ENCODE data around the gene EFNA5. TPM values are rescaled to one million over a fixed set of nuclear protein-coding genes. Genes with fewer than 3 reads are reported as not detected.

Gene EFNA5
- total RNA-seq, 4 donors from 2014 or later, result 1.2 to 22.7 (median 9.4) TPM

DNA sequence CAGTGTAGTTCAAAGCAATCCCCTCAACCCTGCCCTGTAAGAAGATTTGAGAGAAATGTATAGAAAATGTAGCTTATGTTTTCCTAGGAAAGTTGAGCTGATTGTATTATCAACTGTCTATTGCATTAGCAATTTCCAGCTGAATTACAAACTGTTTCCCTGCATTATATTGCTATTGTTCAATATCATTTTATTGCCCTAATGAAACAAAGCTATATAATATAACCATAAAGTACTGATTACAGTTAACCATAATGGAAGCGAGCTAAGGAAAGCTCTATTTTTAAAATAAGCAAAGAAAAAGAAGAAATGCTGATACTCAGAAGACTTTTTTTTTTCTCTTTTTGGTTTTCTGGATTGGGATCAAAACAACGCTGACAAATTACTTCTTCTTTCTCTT lies 228.3 kb downstream of the EFNA5 start:
- Histone ChIP-seq H3K4me1 (no peaks in the 10 kb centered on the region), H3K27me3 (no peaks in the 10 kb centered on the region), H3K27ac (no peak overlapping the region), H3K9me3 (no peaks in the 10 kb centered on the region), H3K4me3 (no peak overlapping the region), H3K36me3 (no peaks in the 10 kb centered on the region)
- intact Hi-C loops (cut with DNase I; ENCODE audit: low total_unique reads), result no loop called here
- DNase-seq, result no peak
- no peak for TF ChIP-seq POLR2A (IDR thresholded peaks at IDR 0.05)
- TF ChIP-seq, protein P1, sequence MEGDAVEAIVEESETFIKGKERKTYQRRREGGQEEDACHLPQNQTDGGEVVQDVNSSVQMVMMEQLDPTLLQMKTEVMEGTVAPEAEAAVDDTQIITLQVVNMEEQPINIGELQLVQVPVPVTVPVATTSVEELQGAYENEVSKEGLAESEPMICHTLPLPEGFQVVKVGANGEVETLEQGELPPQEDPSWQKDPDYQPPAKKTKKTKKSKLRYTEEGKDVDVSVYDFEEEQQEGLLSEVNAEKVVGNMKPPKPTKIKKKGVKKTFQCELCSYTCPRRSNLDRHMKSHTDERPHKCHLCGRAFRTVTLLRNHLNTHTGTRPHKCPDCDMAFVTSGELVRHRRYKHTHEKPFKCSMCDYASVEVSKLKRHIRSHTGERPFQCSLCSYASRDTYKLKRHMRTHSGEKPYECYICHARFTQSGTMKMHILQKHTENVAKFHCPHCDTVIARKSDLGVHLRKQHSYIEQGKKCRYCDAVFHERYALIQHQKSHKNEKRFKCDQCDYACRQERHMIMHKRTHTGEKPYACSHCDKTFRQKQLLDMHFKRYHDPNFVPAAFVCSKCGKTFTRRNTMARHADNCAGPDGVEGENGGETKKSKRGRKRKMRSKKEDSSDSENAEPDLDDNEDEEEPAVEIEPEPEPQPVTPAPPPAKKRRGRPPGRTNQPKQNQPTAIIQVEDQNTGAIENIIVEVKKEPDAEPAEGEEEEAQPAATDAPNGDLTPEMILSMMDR (IDR thresholded peaks at IDR 0.05), result no peak

GRCh38 chr5:107439832-107440231 lies 230.9 kb downstream of the EFNA5 start:
- Histone ChIP-seq H3K4me3 (no peak overlapping the region), H3K9me3 (no peaks in the 10 kb centered on the region), H3K27ac (no peak overlapping the region), H3K36me3 (no peaks in the 10 kb centered on the region), H3K27me3 (no peaks in the 10 kb centered on the region), H3K4me1 (no peaks in the 10 kb centered on the region)
- no peak for DNase-seq
- intact Hi-C loops (cut with DNase I; ENCODE audit: low total_unique reads), result no loop called here
- TF ChIP-seq, protein P1 (IDR thresholded peaks at IDR 0.05), result no peak
- TF ChIP-seq POLR2A (IDR thresholded peaks at IDR 0.05), result no peak

GRCh38 chr5:107437986-107438510 lies 232.7 kb downstream of the EFNA5 start:
- H3K27ac ChIP-seq, result no peak overlapping the region
- intact Hi-C loops (cut with DNase I; ENCODE audit: low total_unique reads), result no loop called here
- no peak for DNase-seq
- TF ChIP-seq, protein P1 (IDR thresholded peaks at IDR 0.05), result no peak
- no peak for TF ChIP-seq POLR2A (IDR thresholded peaks at IDR 0.05)
- H3K9me3 ChIP-seq, result no peaks in the 10 kb centered on the region
- no peaks in the 10 kb centered on the region for H3K36me3 ChIP-seq
- no peaks in the 10 kb centered on the region for H3K4me1 ChIP-seq
- no peaks in the 10 kb centered on the region for H3K27me3 ChIP-seq
- no peak overlapping the region for H3K4me3 ChIP-seq

GRCh38 chr5:107437154-107437553 lies 233.6 kb downstream of the EFNA5 start:
- no peaks in the 10 kb centered on the region for H3K4me1 ChIP-seq
- no peaks in the 10 kb centered on the region for H3K27me3 ChIP-seq
- H3K4me3 ChIP-seq, result no peak overlapping the region
- intact Hi-C loops (cut with DNase I; ENCODE audit: low total_unique reads), result no loop called here
- H3K36me3 ChIP-seq, result no peaks in the 10 kb centered on the region
- no peak for TF ChIP-seq POLR2A (IDR thresholded peaks at IDR 0.05)
- TF ChIP-seq, protein P1 (IDR thresholded peaks at IDR 0.05), result no peak
- H3K27ac ChIP-seq, result no peak overlapping the region
- no peak for DNase-seq
- no peaks in the 10 kb centered on the region for H3K9me3 ChIP-seq

DNA sequence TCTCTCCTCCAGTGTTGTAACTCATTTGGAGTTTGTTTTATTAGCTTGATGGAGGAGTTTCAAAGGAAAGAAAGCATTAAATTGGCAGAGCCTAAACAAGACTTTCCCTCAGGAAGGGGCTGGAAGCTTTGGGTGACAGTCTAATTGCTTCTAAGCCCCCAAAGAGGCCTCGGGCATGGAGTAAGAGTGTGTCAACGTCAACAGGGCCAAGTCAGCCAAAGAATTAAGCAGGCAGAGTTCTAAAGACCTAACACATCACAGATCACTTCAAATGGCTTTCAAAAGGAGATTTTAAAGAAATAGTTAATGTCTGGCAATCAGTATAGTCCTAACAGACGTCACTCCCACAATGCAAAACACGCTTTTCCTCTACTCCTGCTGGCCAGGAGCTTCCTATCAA lies 234.5 kb downstream of the EFNA5 start:
- H3K36me3 ChIP-seq, result no peaks in the 10 kb centered on the region
- intact Hi-C loops (cut with DNase I; ENCODE audit: low total_unique reads), result no loop called here
- H3K27me3 ChIP-seq, result no peaks in the 10 kb centered on the region
- no peaks in the 10 kb centered on the region for H3K4me1 ChIP-seq
- H3K4me3 ChIP-seq, result no peak overlapping the region
- no peak for DNase-seq
- no peaks in the 10 kb centered on the region for H3K9me3 ChIP-seq
- H3K27ac ChIP-seq, result no peak overlapping the region
- no peak for TF ChIP-seq POLR2A (IDR thresholded peaks at IDR 0.05)
- TF ChIP-seq, protein P1 (IDR thresholded peaks at IDR 0.05), result no peak

Data from uterus (tissue), 4 donors.